ENCODE data around the gene SEMA6C. TPM values are rescaled to one million over a fixed set of nuclear protein-coding genes. Genes with fewer than 3 reads are reported as not detected.

The SEMA6C gene
- total RNA-seq, 1 donor from 2014 or later, result 37.1 TPM

GRCh38 chr1:151132335-151133017, 14.0 kb downstream of the SEMA6C start:
- Mint-ChIP-seq H3K27me3 (peaks cover 26% of the 10 kb centered on the region), H3K4me3 (peak overlapping the region; percentile 88), H3K4me1 (ENCODE audit: unreplicated experiment) (no peaks in the 10 kb centered on the region), H3K9me3 (no peaks in the 10 kb centered on the region), H3K36me3 (peaks cover 12% of the 10 kb centered on the region), H3K27ac (no peak overlapping the region)
- TF ChIP-seq CTCF (conservative IDR thresholded peaks at IDR 0.05), result no peak
- DNase-seq (ENCODE audit: extremely low spot score, unreplicated experiment), result no peak

GRCh38 chr1:151131701-151132334, 14.6 kb downstream of the SEMA6C start:
- Mint-ChIP-seq H3K27me3 (peaks cover 26% of the 10 kb centered on the region), H3K4me1 (ENCODE audit: unreplicated experiment) (no peaks in the 10 kb centered on the region), H3K27ac (peak overlapping the region; percentile 56), H3K4me3 (peak overlapping the region; percentile 88), H3K36me3 (peaks cover 11% of the 10 kb centered on the region), H3K9me3 (no peaks in the 10 kb centered on the region)
- no peak for TF ChIP-seq CTCF (conservative IDR thresholded peaks at IDR 0.05)
- DNase-seq (ENCODE audit: extremely low spot score, unreplicated experiment), result no peak

GRCh38 chr1:151130987-151131586, 15.3 kb downstream of the SEMA6C start:
- DNase-seq (ENCODE audit: extremely low spot score, unreplicated experiment), result peak; percentile 86
- Mint-ChIP-seq H3K9me3 (no peaks in the 10 kb centered on the region), H3K4me1 (ENCODE audit: unreplicated experiment) (no peaks in the 10 kb centered on the region), H3K4me3 (peak overlapping the region; percentile 88), H3K27me3 (peaks cover 26% of the 10 kb centered on the region), H3K27ac (peak overlapping the region; percentile 56), H3K36me3 (peaks cover 6% of the 10 kb centered on the region)
- TF ChIP-seq CTCF (conservative IDR thresholded peaks at IDR 0.05), result no peak

GRCh38 chr1:151128800-151129199, 17.6 kb downstream of the SEMA6C start:
- Mint-ChIP-seq H3K4me1 (ENCODE audit: unreplicated experiment) (no peaks in the 10 kb centered on the region), H3K4me3 (no peak overlapping the region), H3K9me3 (no peaks in the 10 kb centered on the region), H3K36me3 (no peaks in the 10 kb centered on the region), H3K27me3 (peaks cover 15% of the 10 kb centered on the region), H3K27ac (no peak overlapping the region)
- no peak for TF ChIP-seq CTCF (conservative IDR thresholded peaks at IDR 0.05)
- no peak for DNase-seq (ENCODE audit: extremely low spot score, unreplicated experiment)

GRCh38 chr1:151124763-151125403, 21.5 kb downstream of the SEMA6C start:
- Mint-ChIP-seq H3K9me3 (no peaks in the 10 kb centered on the region), H3K27me3 (no peaks in the 10 kb centered on the region), H3K4me1 (ENCODE audit: unreplicated experiment) (no peaks in the 10 kb centered on the region), H3K4me3 (no peak overlapping the region), H3K36me3 (no peaks in the 10 kb centered on the region), H3K27ac (no peak overlapping the region)
- no peak for DNase-seq (ENCODE audit: extremely low spot score, unreplicated experiment)
- no peak for TF ChIP-seq CTCF (conservative IDR thresholded peaks at IDR 0.05)
